T-cell (primary cell): ENCODE measurements around the gene CDRT15. TPM values are rescaled to one million over a fixed set of nuclear protein-coding genes. Genes with fewer than 3 reads are reported as not detected.
A peak's percentile ranks its signal among the peaks of the same experiment; 100 is the strongest.
"Not testable (repeated sequence)": the region's sequence is repeated elsewhere in the genome, so short reads cannot be mapped to it uniquely, and the experiment has no call there.

Source experiments
- ATAC-seq, 4 experiments: fragments of 200-7000 bp in 3 of 4; fragments of 150-1000 bp in 1 of 4; cut with Tn5 transposase; replicated peaks in 1 of 4; 1 replicate in 3 of 4; 2 replicates in 1 of 4; pipeline ENCODE4 v1.10.0; 2021; ENCODE audit warnings: moderate library complexity in 3 of 4, mild to moderate bottlenecking in 2 of 4, moderate number of reproducible peaks in 1 of 4
- CTCF ChIA-PET, 2 donors: fragments of 300-600 bp; sonication (Branson Sonifier 250); formaldehyde crosslinking; loops; one replicate each; lab custom pipeline; 2022; ENCODE audit warnings: antibody characterized with exemption in 2 of 2; lab: Charles Lee
- POLR2A ChIA-PET, 2 donors: fragments of 300-600 bp; sonication (Branson Sonifier 250); formaldehyde crosslinking; loops; one replicate each; lab custom pipeline; 2022; ENCODE audit warnings: antibody characterized with exemption in 2 of 2; lab: Charles Lee
- DNase-seq, 35 experiments: peaks; one replicate each; pipeline versions ENCODE4 v3.0.0 to v3.0.0-alpha.2; 2013 to 2023
- H3K27ac ChIP-seq: one replicate; pipeline ENCODE4 v1.5.1; 2013; ENCODE audit warnings: low read length
- H3K27me3 ChIP-seq, 2 experiments: replicated peaks in 1 of 2; 1 replicate in 1 of 2; 2 replicates in 1 of 2; pipeline versions ENCODE4 v1.6.1 to v1.7.0; 2013; ENCODE audit warnings: low read length in 1 of 2, mixed read lengths in 1 of 2; ENCODE audit not compliant: control insufficient read depth in 2 of 2, insufficient read depth in 2 of 2; ENCODE audit errors: extremely low read depth in 1 of 2
- H3K36me3 ChIP-seq, 2 donors: 1 replicate in 1 of 2; 2 replicates in 1 of 2; pipeline versions ENCODE4 v1.6.1 to v1.7.0; 2013; ENCODE audit warnings: low read length in 1 of 2; ENCODE audit not compliant: control insufficient read depth in 2 of 2, insufficient read depth in 1 of 2; ENCODE audit errors: extremely low read depth in 1 of 2
- H3K4me1 ChIP-seq, 2 experiments: 1 replicate in 1 of 2; 2 replicates in 1 of 2; pipeline versions ENCODE4 v1.6.1 to v1.7.0; 2013; ENCODE audit warnings: low read length in 2 of 2, mixed read lengths in 1 of 2; ENCODE audit not compliant: insufficient read depth in 2 of 2, control insufficient read depth in 1 of 2; ENCODE audit errors: extremely low read depth in 1 of 2
- H3K4me3 ChIP-seq, 2 donors: 1 replicate in 1 of 2; 2 replicates in 1 of 2; pipeline versions ENCODE4 v1.5.1 to v1.7.0; 2013; ENCODE audit warnings: mild to moderate bottlenecking in 2 of 2, low read length in 1 of 2, moderate library complexity in 1 of 2; ENCODE audit not compliant: control insufficient read depth in 1 of 2; ENCODE audit errors: extremely low read depth in 1 of 2
- H3K9me3 ChIP-seq: 2 replicates; pipeline ENCODE4 v1.7.0; 2013
- H3K27ac Mint-ChIP-seq, 2 donors: one replicate each; pipeline ENCODE4 v1.8.0; 2020 to 2021; ENCODE audit warnings: mild to moderate bottlenecking in 2 of 2, mixed read lengths in 2 of 2
- H3K27me3 Mint-ChIP-seq, 2 donors: one replicate each; pipeline ENCODE4 v1.8.0; 2021 to 2022; ENCODE audit warnings: mixed read lengths in 2 of 2
- H3K36me3 Mint-ChIP-seq: one replicate; pipeline ENCODE4 v1.8.0; 2021; ENCODE audit warnings: mixed read lengths
- H3K4me1 Mint-ChIP-seq, 3 donors: one replicate each; pipeline ENCODE4 v1.8.0; 2020 to 2022; ENCODE audit warnings: mixed read lengths in 3 of 3, mild to moderate bottlenecking in 1 of 3
- H3K4me3 Mint-ChIP-seq, 3 donors: one replicate each; pipeline ENCODE4 v1.8.0; 2020 to 2022; ENCODE audit warnings: mild to moderate bottlenecking in 3 of 3, mixed read lengths in 3 of 3, moderate library complexity in 3 of 3
- H3K9me3 Mint-ChIP-seq, 3 donors: one replicate each; pipeline ENCODE4 v1.8.0; 2020 to 2022; ENCODE audit warnings: mixed read lengths in 3 of 3
- WGBS: methylation state at CpG from one replicate; pipeline ENCODE4 v1.1.5; 2013; ENCODE audit warnings: missing lambda C conversion rate; ENCODE audit not compliant: insufficient coverage; 5-methylcytosine and 5-hydroxymethylcytosine counted together
- total RNA-seq, 35 experiments: library from RNA in 6 of 35; stranded (reverse) in 6 of 35; fragments of 120-200 nt in 1 of 35; gene quantifications; one replicate each; pipeline versions ENCODE4 v1.2.1 to v1.2.4 and lab custom pipeline; 2013 to 2026

CDRT15 gene
- total RNA-seq, 5 donors from 2014 or later (not counting 1 experiment from before 2014, with no cell fraction given): not detected

DNA sequence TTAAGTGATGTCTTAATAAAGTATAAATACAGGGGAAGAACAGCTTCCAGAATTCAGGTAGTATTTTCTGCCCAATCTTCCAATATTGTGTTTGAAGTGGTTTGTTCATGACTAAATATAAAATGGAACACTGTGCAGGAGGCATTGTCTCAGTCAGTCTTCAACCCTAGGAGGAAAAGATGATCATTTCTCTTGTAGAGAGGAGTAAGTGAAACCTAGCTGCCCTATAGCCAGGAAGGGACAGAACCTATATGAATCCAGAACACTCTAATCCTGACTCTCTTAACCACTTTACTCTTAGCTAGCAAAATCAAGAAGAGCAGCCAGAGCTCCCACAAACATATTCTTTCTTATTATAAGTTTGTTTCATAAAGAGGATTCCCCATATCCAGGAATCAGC, 45.2 kb downstream of the CDRT15 start:
- H3K27ac ChIP-seq, CTCF ChIA-PET, H3K9me3 ChIP-seq, H3K27me3 Mint-ChIP-seq, H3K36me3 ChIP-seq, DNase-seq, H3K4me3 ChIP-seq, H3K9me3 Mint-ChIP-seq, H3K36me3 Mint-ChIP-seq, H3K27me3 ChIP-seq, ATAC-seq, POLR2A ChIA-PET: not testable (repeated sequence)
- H3K4me1 Mint-ChIP-seq: peaks cover 50 to 68% (median 63%) of the 10 kb centered on the region in 3 donors
- peak overlapping the region; percentile 61 to 87 for H3K27ac Mint-ChIP-seq
- peak overlapping the region in 1 of 3 donors; percentile 51 for H3K4me3 Mint-ChIP-seq
- peaks cover 30 to 47% of the 10 kb centered on the region in 2 experiments for H3K4me1 ChIP-seq

DNA sequence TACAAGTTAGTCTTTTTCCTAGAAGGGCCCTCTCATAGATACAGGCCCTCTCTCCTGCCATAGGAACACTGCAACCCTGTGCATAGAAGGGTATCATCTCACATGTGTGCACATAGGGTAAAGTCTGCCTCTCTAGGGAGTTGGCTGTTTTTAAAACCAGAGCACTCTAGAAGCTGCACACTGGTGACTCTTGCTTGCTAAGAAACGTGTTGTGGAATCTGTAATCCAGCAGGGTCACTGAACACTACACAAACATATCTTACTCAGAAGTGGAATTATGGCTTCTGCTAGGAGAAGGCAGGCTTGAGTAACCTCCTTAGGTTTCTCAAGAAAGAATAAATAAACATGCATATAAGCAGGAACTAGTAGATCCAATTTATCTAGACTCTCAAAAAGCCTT, 45.9 kb downstream of the CDRT15 start:
- H3K36me3 Mint-ChIP-seq, H3K9me3 ChIP-seq, DNase-seq, POLR2A ChIA-PET, H3K4me3 ChIP-seq, CTCF ChIA-PET, H3K36me3 ChIP-seq, H3K9me3 Mint-ChIP-seq, H3K27ac ChIP-seq, ATAC-seq, H3K27me3 Mint-ChIP-seq, H3K27me3 ChIP-seq: not testable (repeated sequence)
- Mint-ChIP-seq H3K27ac (peak overlapping the region; percentile 87 to 90), H3K4me1 (peaks cover 49 to 64% (median 63%) of the 10 kb centered on the region in 3 donors), H3K4me3 (peak overlapping the region in 1 of 3 donors; percentile 31)
- WGBS: no CpG with 5 or more reads among the region's 1 CpG
- H3K4me1 ChIP-seq: peaks cover 23 to 40% of the 10 kb centered on the region in 2 experiments

DNA sequence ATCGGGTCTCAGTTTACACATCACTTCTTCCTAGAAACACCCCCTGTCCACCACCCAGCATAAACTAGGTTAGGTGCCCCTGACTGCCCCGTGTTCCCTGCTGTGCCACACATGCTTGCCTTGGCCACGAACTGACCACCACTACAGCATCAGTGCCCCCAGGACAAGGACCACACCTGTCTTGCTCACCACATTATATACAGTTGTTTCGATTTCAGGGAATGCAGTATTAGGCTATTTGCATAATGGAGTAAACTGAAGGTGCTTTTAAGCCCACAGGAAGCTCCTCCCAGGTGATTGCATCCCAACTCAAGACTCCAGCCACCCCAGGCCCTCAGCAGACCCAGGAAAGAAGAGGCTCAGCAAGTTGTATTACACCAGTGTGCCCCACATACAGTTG, 50.2 kb downstream of the CDRT15 start:
- H3K4me1 ChIP-seq, H3K27me3 ChIP-seq, H3K27ac ChIP-seq, H3K9me3 Mint-ChIP-seq, H3K4me3 ChIP-seq, DNase-seq, H3K27me3 Mint-ChIP-seq, CTCF ChIA-PET, POLR2A ChIA-PET, ATAC-seq, H3K36me3 Mint-ChIP-seq, H3K9me3 ChIP-seq, H3K36me3 ChIP-seq, H3K4me3 Mint-ChIP-seq: not testable (repeated sequence)
- whole genome bisulfite sequencing: no CpG with 5 or more reads among the region's 4 CpGs
- Mint-ChIP-seq H3K4me1 (peaks cover 25 to 37% (median 35%) of the 10 kb centered on the region in 3 donors), H3K27ac (peak overlapping the region; percentile 64 to 76)

Other genes starting within 250 kb of the CDRT15 start
- 10 to 100 TPM; 14.8 to 18.0 (median 16.3) TPM for gene COX10, start 167.4 kb downstream of the CDRT15 start, total RNA-seq
- gene HS3ST3B1, start 64.2 kb upstream of the CDRT15 start, total RNA-seq: 10 to 100 TPM; 12.9 to 35.1 (median 25.1) TPM